HG03135 (cell line): ENCODE results near the gene HS3ST5.

Source experiments
- ATAC-seq: cut with Tn5 transposase; IDR thresholded peaks from one replicate; pipeline ENCODE4 v1.9.1; 2021; ENCODE audit warnings: mild to moderate bottlenecking, moderate library complexity; ENCODE audit not compliant: unreplicated experiment

HS3ST5 gene

GRCh38 chr6:114202389-114202788 is 140.4 kb downstream of the HS3ST5 start:
- ATAC-seq: no peak

GRCh38 chr6:114200891-114201290 is 141.9 kb downstream of the HS3ST5 start:
- ATAC-seq: no peak

GRCh38 chr6:114195631-114196403 is 147.0 kb downstream of the HS3ST5 start:
- no peak for ATAC-seq

DNA sequence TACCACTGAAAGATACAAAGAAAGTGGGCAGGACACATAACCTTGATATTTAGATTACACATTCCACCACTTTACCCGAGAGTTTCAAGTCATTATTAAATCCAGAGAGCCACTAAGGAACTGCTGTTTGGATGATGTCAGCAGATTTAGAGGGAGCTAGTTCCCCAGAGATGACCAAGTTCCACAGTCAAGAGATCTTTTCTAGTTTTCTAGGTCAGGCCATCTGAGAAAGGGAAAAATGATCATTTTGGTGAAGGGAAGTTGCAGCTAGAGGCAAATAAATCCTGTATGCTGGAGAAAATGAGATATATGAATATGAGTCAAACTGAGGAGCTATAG is 147.8 kb downstream of the HS3ST5 start:
- ATAC-seq: no peak

DNA sequence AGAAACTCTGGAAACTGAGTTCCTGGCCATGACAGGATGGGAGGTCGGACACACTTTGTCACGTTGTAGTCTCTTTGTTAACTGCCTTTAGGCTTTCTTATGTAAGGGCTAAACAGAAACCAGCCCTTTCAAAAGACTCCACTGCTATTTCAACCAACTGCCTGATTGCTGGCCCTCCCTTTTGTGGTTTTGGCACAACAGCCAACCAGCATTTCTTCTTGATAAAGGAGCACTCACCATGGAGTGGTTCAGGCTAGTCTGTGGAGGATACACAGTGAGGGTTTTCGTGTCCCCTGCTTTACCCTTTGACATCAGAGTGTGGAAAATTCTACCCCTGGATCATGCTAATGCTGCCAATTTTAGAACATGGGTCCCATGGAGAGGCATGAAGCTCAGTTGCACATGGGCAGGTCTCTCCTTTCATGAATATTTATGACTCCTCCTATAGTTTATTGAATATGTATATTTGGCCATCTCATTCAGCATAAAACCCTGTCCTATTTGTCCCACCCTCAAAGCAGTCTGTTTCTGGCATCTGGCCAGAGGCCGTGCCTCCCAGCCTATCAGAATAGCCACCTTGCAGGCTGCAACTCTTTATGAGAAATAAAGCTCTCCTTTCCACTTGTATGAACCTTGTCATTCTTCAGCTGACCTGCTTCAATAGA is 148.3 kb downstream of the HS3ST5 start:
- no peak for ATAC-seq

GRCh38 chr6:114187563-114187962 is 155.3 kb downstream of the HS3ST5 start:
- no peak for ATAC-seq

DNA sequence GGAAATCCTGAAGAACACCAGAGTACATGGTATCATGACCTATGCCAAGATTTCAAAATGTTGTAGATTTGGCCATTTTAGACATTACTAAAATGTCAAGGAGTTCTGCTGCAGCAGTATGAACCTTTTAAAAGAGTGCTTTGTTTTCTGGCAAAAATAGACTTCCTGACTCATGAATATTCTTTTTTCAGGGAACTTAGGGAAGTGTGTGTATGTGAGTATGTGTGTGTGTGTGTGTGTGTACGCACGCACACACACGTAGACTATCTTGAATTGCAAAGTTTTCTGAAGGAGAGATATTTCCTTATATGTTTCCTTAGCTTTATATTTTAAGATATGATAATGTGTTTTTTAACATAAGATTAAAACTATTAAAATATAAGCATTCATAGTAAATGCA is 161.2 kb downstream of the HS3ST5 start:
- no peak for ATAC-seq

- ATAC-seq: no peak
Observed at GRCh38 chr6:114179411-114179810, 163.4 kb downstream of the HS3ST5 start.

- ATAC-seq: no peak
Observed at GRCh38 chr6:114176726-114177125, 166.1 kb downstream of the HS3ST5 start.

GRCh38 chr6:114172576-114173260 is 170.1 kb downstream of the HS3ST5 start:
- no peak for ATAC-seq

GRCh38 chr6:114171473-114171872 is 171.3 kb downstream of the HS3ST5 start:
- no peak for ATAC-seq

DNA sequence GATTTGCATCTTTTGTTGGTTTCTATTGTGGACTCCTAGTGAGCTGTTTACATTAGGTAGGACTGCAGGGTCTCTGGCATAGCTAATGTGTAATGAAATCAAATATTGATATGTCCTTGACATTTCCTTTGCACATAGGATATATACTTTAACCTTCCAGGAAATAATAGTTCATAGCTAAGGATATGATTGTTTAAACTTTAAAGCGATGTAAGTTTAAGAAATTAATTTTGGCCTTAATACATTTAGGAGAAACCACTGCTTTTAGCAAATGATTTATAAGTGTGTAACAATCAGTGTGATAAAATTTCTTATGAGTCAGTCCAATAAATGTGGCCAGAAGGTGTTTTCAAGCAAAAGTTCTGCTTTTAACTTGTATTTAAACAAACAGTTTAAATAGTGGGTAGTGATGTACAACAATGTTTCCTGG is 171.8 kb downstream of the HS3ST5 start:
- no peak for ATAC-seq

- no peak for ATAC-seq
Observed at GRCh38 chr6:114170372-114170771, 172.5 kb downstream of the HS3ST5 start.

DNA sequence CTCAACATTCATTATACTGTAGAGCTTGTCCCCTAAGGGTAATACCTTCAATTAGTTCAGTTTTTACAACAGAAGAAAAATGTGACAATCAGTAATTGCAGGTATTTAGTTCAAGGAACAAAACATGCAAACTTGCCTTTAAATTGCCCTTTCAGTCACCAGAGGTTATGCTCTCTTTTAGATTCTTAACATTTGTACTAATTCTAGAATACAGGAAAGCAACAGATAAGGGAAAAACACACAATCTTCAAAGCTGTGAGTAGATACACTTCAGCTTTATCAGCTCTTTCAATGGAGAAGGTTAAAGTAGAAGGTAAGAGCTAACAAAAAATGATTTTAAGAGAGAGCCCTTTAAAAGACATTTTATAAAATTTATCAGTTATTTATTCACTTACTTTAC is 173.1 kb downstream of the HS3ST5 start:
- no peak for ATAC-seq

DNA sequence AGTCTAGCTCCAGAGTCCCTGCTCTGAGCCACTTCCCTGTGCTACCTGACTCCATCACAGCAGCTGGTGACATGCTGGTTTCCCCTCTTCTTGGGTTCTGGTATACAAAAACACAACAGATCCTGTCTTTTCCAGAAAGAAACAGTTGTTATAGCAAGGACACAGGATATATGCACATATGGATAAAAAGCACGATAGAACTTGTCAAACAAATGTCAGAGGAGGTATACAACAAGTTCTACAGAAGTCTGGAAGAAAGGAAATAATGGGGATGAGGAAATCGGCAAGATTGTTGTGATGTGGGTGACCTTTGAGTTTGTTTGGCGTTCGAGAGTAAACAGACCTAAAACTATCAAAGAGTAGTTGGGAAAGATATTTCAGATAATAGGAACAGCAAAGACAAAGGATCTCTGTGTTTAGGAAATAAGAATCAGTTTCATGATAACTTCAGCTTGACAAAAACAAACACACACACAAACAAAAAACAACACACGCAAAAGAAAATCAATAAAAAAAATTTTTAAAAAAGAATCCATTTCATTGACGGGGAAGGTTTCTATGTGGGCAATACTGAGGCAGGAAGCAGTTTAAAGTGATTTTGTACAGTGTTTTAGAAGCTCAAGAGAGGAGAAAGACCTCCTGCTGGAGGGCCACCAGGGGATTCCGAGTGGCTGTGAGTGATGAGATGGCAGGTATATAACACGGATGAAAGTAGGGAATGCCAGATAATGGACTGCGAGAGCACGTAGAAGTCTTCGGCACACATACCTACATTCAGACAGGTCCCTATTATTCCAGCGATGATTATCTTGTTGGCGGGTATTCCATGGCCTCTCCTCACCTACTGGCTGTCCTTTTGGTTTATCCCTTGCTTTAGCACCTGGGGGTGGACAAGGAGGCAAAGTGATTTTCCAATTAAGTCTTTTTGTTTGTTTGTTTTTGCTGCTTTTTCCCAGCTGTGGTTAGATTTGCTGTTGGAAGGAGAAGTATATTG is 174.9 kb downstream of the HS3ST5 start:
- no peak for ATAC-seq

DNA sequence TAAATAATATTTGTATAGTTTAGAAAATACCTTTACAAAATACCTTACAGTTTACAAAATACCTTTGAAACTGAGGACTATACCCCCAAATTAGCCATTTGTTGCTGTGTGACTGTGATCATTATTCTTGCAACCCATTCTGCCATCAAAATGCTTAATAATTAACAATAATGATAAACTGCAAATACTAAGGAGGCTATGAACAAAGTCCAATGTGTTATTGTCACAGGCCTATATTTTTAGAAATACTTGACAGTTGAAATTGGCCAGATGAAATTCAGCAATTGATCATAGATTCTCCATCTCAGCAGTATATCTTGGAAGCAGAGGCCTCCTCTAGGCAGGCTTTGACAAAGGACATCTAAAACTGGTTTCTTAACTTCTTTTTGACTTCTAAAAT is 178.6 kb downstream of the HS3ST5 start:
- no peak for ATAC-seq

DNA sequence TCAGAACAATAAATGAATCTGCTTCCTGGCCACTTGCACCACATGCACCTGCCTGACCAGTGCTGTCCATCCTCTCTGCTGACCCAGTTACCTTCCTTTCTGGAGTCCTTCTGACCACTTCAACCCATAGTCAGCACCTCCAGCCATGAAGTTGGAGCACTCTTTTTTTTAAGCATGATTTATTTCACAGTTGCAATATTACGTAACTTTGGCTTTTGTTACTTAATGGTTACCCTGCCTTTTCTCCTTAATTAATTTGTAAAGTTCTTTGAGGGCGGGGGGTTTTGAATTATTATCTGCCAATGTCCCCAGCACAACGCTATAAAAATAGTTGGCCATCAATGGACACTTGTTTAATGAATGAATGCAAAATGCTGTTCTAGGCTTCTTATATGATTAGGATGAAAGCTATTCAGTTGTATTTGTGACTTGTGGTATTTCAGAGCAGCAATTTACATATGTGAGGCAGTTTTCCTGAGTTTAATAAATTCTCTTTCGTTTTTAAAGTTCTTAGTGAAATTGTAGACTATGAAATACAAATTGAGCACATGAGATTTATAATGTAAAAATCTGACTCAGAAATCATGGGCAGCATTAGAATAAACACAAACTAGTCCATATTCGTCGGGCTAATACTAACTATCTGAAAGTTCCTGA is 180.0 kb downstream of the HS3ST5 start:
- ATAC-seq: no peak

GRCh38 chr6:114160881-114161280 is 181.9 kb downstream of the HS3ST5 start:
- ATAC-seq: no peak

DNA sequence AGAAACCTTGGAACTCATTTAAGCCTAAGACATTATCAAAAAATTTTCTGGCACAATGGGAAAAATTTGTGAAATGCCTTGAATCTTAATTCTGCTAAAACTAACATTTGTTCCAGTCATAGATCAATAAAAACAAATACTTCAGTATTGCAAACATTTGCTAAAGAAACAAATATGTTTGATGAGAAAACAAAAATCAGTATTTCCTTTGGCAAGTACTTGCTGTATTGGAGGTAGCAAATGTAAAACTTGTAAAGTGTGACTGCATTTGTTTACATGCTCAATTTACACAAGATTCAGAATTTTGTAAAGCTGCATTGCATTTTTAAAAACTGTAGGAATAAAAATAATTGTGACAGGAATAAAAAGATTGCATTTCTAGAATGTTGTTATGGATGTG is 183.1 kb downstream of the HS3ST5 start:
- no peak for ATAC-seq
